Coronary artery (tissue), 2 donors: ENCODE measurements around the gene MT3.

Source experiments
- DNase-seq: peaks from one replicate; pipeline ENCODE4 v3.0.0-alpha.2; 2017; ENCODE audit warnings: low spot score
- H3K27ac ChIP-seq, 2 donors: fragments of 200-600 bp; sonication (generic); one replicate each; pipeline ENCODE4 v1.5.1; 2016 to 2019
- H3K4me3 ChIP-seq: fragments of 200-600 bp; sonication (generic); 2 replicates; pipeline ENCODE4 v1.5.1; 2016; ENCODE audit warnings: mild to moderate bottlenecking, moderate library complexity
- TF ChIP-seq, protein P1 (sequence below): fragments of 200-600 bp; sonication (generic); IDR thresholded peaks from one replicate; pipeline ENCODE4 v1.5.1; 2019; ENCODE audit warnings: antibody characterized with exemption

MT3 gene

DNA sequence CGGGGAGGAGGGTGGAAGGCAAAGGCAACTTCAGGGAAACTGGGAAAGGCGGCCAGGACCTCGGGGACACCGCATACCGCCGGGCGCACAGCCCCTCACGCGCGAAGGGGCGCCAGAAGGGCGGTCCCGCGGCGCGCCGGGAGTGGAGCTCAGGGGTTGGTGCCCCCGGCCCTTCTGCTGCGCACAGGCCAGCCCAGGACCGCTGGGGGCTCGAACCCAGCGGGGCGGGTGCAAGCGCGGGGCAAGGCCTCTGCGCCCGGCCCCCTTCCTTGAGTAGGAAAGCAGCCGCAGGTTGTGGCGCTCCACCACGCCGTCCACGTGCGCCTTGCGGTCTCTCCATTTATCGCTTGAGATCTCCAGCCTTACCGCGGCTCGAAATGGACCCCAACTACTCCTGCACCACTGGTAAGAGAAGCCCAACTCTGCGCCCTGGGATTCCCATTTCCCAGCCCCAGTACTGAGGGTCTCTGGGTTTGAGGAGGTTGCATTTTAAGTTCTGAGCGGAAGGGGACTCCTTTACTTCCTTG is 46.2 kb downstream of the MT3 start:
- DNase-seq = no peak
- TF ChIP-seq, protein P1, sequence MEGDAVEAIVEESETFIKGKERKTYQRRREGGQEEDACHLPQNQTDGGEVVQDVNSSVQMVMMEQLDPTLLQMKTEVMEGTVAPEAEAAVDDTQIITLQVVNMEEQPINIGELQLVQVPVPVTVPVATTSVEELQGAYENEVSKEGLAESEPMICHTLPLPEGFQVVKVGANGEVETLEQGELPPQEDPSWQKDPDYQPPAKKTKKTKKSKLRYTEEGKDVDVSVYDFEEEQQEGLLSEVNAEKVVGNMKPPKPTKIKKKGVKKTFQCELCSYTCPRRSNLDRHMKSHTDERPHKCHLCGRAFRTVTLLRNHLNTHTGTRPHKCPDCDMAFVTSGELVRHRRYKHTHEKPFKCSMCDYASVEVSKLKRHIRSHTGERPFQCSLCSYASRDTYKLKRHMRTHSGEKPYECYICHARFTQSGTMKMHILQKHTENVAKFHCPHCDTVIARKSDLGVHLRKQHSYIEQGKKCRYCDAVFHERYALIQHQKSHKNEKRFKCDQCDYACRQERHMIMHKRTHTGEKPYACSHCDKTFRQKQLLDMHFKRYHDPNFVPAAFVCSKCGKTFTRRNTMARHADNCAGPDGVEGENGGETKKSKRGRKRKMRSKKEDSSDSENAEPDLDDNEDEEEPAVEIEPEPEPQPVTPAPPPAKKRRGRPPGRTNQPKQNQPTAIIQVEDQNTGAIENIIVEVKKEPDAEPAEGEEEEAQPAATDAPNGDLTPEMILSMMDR = no peak
- H3K4me3 ChIP-seq = peak overlapping the region; percentile 54
- peak overlapping the region in 1 of 2 donors; percentile 41 for H3K27ac ChIP-seq

DNA sequence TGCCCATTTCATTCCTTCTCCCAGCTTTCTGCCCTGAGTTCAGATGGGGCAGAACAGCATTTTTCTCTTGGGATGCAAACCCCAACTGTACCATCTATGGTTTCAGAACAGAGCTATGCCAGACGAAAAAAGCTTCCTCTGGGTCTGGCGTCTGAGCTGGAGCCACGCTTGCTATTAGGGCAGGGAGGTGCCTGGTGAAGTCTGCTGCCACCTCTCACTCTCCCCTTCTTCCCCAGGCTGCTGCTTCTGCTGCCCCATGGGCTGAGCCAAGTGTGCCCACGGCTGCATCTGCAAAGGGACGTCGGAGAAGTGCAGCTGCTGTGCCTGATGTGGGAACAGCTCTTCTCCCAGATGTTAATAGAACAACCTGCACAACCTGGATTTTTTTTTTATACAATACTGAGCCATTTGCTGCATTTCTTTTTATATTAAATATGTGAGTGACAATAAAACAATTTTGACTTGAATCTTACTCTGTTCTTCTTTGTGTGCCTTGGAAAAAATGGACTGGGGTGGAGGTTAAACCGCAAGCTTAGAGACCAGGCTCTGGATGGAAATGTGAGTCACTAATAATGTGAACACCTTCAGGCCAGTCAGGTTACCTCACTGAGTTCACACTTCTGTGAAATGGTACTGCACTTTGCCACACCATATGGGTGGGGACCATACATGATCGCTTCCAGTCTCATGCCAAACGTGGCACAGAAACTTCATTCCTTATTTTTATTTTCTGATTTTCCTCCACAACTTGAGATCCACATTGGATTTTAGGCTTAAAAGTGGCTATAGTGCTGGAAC is 47.5 kb downstream of the MT3 start:
- no peak overlapping the region for H3K27ac ChIP-seq
- TF ChIP-seq, protein P1 = no peak
- DNase-seq = no peak
- H3K4me3 ChIP-seq = no peak overlapping the region

DNA sequence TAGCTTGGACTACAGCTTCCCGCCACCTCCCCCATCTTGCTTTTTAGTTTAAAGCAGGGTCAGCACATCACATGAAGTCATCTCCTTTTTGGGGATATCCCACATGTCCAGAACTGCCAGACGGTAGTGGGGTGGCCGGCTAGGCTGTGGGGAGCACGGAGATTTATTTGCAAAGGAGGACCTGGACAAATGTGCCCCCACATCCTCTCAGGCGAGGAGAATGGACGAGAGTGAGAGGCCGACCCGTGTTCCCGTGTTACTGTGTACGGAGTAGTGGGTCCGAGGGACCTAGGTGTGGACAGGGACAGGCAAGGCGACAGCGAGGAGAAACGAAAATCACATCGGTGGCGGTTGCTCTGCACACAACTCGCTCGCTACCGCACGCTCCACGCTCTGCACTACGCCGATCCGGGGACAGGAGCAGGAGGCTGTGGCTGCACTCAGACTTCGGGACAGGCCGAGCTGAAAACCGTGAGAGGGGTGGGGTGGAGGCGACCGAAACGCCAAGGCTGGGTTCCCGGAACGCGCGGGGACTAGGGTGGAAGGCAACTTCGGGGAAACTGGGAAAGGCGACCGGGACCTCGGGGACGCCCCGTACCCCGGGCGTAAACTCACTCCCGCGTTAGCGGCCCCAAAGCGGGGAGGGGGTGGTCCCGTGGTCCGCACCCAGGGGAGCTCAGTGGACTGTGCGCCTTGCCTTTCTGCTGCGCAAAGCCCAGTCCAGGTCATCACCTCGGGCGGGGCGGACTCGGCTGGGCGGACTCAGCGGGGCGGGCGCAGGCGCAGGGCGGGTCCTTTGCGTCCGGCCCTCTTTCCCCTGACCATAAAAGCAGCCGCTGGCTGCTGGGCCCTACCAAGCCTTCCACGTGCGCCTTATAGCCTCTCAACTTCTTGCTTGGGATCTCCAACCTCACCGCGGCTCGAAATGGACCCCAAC is 48.8 kb downstream of the MT3 start, which contains the start of gene MT1A:
Gene MT1A, plus strand, starts transcription at position 853 of the 937 bp plus-strand sequence. Its CDS starts 73 bp downstream, at position 926.
- H3K4me3 ChIP-seq = peak within 1 kb of the TSS; percentile 70
- TF ChIP-seq, protein P1 = no peak
- peak; percentile 93 for DNase-seq
- peak within 1 kb of the TSS; percentile 81 to 85 for H3K27ac ChIP-seq

DNA sequence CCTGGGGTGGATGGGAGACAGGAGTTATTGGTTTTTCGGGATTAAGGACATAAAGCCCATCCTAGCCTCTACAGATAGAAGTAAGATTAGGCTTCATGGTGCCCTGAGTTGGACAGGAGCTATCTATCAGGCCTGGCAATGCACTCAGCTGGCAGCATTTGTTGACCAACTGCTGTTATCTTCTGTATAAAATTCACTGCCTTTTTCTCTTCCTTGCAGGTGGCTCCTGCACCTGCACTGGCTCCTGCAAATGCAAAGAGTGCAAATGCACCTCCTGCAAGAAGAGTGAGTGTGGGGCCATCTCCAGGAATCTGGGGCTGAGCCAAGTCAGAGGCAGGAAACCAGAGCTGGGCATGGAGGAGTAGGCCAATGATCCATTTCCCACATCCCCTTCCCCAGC is 49.7 kb downstream of the MT3 start:
- TF ChIP-seq, protein P1 = no peak
- peak overlapping the region; percentile 81 to 85 for H3K27ac ChIP-seq
- DNase-seq = no peak
- H3K4me3 ChIP-seq = peak overlapping the region; percentile 70

DNA sequence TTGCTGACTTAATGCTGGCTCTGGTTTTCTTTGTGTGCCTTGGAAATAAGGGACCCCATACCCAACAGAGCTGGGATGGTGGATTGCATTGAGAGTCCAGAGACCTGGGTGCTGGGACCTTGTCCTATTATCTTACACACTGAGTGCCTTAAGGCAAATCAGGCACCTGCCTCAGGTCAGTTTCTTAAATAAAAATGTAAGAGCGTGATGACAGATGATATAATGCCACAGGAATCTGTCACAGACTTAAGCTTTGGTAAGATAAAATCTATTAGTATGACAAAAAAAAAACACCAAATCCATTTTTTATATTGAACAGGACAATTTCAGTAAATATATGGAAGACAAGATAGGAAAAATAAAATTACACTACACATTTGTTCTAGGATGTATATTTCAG is 50.7 kb downstream of the MT3 start:
- DNase-seq = no peak
- Histone ChIP-seq H3K27ac (no peak overlapping the region), H3K4me3 (no peak overlapping the region)
- TF ChIP-seq, protein P1 = no peak
